ENCODE measurements around the gene PELI2. TPM values are rescaled to one million over a fixed set of nuclear protein-coding genes. Genes with fewer than 3 reads are reported as not detected.

Gene PELI2
- total and polyA plus RNA-seq, 2 experiments from 2014 or later, result 4.3 to 16.1 TPM

GRCh38 chr14:56154321-56154720 lies 36.1 kb downstream of the PELI2 start:
- WGBS (ENCODE audit: low lambda C conversion rate, missing lambda C conversion rate), result 71% methylated on average over 5 of the region's 5 CpGs
- H3K4me2 ChIP-seq, result no peak overlapping the region
- no peaks in the 10 kb centered on the region for H3K4me1 ChIP-seq (ENCODE audit: insufficient read depth)

GRCh38 chr14:56156096-56156495 lies 37.9 kb downstream of the PELI2 start:
- Histone ChIP-seq H2AFZ (no peak overlapping the region), H3K36me3 (replicated peaks; ENCODE audit: insufficient read depth, low read depth) (no peaks in the 10 kb centered on the region), H3K9me2 (replicated peaks; ENCODE audit: insufficient read depth) (no peaks in the 10 kb centered on the region), H3K4me2 (no peak overlapping the region), H3K79me2 (peaks cover 42% of the 10 kb centered on the region), H4K20me1 (ENCODE audit: insufficient read depth, poor library complexity, severe bottlenecking) (peaks cover 3% of the 10 kb centered on the region), H3K4me1 (ENCODE audit: insufficient read depth) (peaks cover 3% of the 10 kb centered on the region), H3K9me3 (ENCODE audit: low read depth) (no peaks in the 10 kb centered on the region), H3K27me3 (no peaks in the 10 kb centered on the region), H3K27ac (no peak overlapping the region), H3K4me3 (no peak overlapping the region)
- no peak for DNase-seq (ENCODE audit: low spot score)
- TF ChIP-seq EZH2 (IDR thresholded peaks at IDR 0.05; ENCODE audit: borderline replicate concordance) (no peak), EZH2phosphoT487 (IDR thresholded peaks at IDR 0.05; ENCODE audit: low read depth, severe bottlenecking, unreplicated experiment) (no peak), CTCF (IDR thresholded peaks at IDR 0.05; ENCODE audit: poor library complexity) (no peak)

More at GRCh38 chr14:56154321-56154720, 36.1 kb downstream of the PELI2 start:
- Histone ChIP-seq H3K27me3 (no peaks in the 10 kb centered on the region), H4K20me1 (ENCODE audit: insufficient read depth, poor library complexity, severe bottlenecking) (peaks cover 3% of the 10 kb centered on the region), H3K9me3 (ENCODE audit: low read depth) (no peaks in the 10 kb centered on the region), H3K79me2 (peaks cover 47% of the 10 kb centered on the region), H3K9me2 (replicated peaks; ENCODE audit: insufficient read depth) (no peaks in the 10 kb centered on the region), H3K4me3 (no peak overlapping the region), H3K27ac (no peak overlapping the region), H2AFZ (no peak overlapping the region), H3K36me3 (replicated peaks; ENCODE audit: insufficient read depth, low read depth) (no peaks in the 10 kb centered on the region)
- DNase-seq (ENCODE audit: low spot score), result no peak
- no peak for TF ChIP-seq CTCF (IDR thresholded peaks at IDR 0.05; ENCODE audit: poor library complexity)
- no peak for TF ChIP-seq EZH2 (IDR thresholded peaks at IDR 0.05; ENCODE audit: borderline replicate concordance)
- TF ChIP-seq EZH2phosphoT487 (IDR thresholded peaks at IDR 0.05; ENCODE audit: low read depth, severe bottlenecking, unreplicated experiment), result no peak

- TF ChIP-seq EZH2 (IDR thresholded peaks at IDR 0.05; ENCODE audit: borderline replicate concordance) (no peak), CTCF (IDR thresholded peaks at IDR 0.05; ENCODE audit: poor library complexity) (no peak), EZH2phosphoT487 (IDR thresholded peaks at IDR 0.05; ENCODE audit: low read depth, severe bottlenecking, unreplicated experiment) (no peak)
- Histone ChIP-seq H3K79me2 (peaks cover 48% of the 10 kb centered on the region), H3K4me2 (no peak overlapping the region), H3K36me3 (replicated peaks; ENCODE audit: insufficient read depth, low read depth) (no peaks in the 10 kb centered on the region), H3K27ac (no peak overlapping the region), H3K4me1 (ENCODE audit: insufficient read depth) (peaks cover 3% of the 10 kb centered on the region), H3K9me2 (replicated peaks; ENCODE audit: insufficient read depth) (no peaks in the 10 kb centered on the region), H3K27me3 (no peaks in the 10 kb centered on the region), H2AFZ (no peak overlapping the region), H3K4me3 (no peak overlapping the region), H4K20me1 (ENCODE audit: insufficient read depth, poor library complexity, severe bottlenecking) (peaks cover 3% of the 10 kb centered on the region), H3K9me3 (ENCODE audit: low read depth) (no peaks in the 10 kb centered on the region)
- 81% methylated on average over 4 of the region's 4 CpGs for WGBS (ENCODE audit: low lambda C conversion rate, missing lambda C conversion rate)
- no peak for DNase-seq (ENCODE audit: low spot score)
Measured at GRCh38 chr14:56159066-56159465, 40.9 kb downstream of the PELI2 start.

- Histone ChIP-seq H2AFZ (no peak overlapping the region), H3K27ac (no peak overlapping the region), H3K79me2 (peaks cover 45% of the 10 kb centered on the region), H3K9me3 (ENCODE audit: low read depth) (no peaks in the 10 kb centered on the region), H3K4me1 (ENCODE audit: insufficient read depth) (peaks cover 3% of the 10 kb centered on the region), H3K4me2 (no peak overlapping the region), H3K9me2 (replicated peaks; ENCODE audit: insufficient read depth) (no peaks in the 10 kb centered on the region), H4K20me1 (ENCODE audit: insufficient read depth, poor library complexity, severe bottlenecking) (peaks cover 3% of the 10 kb centered on the region), H3K4me3 (no peak overlapping the region), H3K36me3 (replicated peaks; ENCODE audit: insufficient read depth, low read depth) (no peaks in the 10 kb centered on the region), H3K27me3 (no peaks in the 10 kb centered on the region)
- no peak for DNase-seq (ENCODE audit: low spot score)
- TF ChIP-seq CTCF (IDR thresholded peaks at IDR 0.05; ENCODE audit: poor library complexity), result no peak
- TF ChIP-seq EZH2phosphoT487 (IDR thresholded peaks at IDR 0.05; ENCODE audit: low read depth, severe bottlenecking, unreplicated experiment), result no peak
- TF ChIP-seq EZH2 (IDR thresholded peaks at IDR 0.05; ENCODE audit: borderline replicate concordance), result no peak
- WGBS (ENCODE audit: low lambda C conversion rate, missing lambda C conversion rate), result 26% methylated on average over 2 of the region's 2 CpGs
Measured at GRCh38 chr14:56160088-56160487, 41.9 kb downstream of the PELI2 start.

Data from hepatocyte (in vitro differentiated cells).